HFF-Myc (cell line): ENCODE measurements around the gene DEF6.

Experiments used
- DNase-seq: peaks from one replicate; pipeline ENCODE4 v3.0.0-alpha.2; 2011; ENCODE audit warnings: low read depth; ENCODE audit errors: extremely low read depth
- H3K4me3 ChIP-seq: replicated peaks from 2 replicates; pipeline ENCODE4 v1.5.1; 2011; ENCODE audit warnings: low read depth, mild to moderate bottlenecking, control low read depth, low read length
- CTCF ChIP-seq: IDR thresholded peaks from 2 replicates; pipeline ENCODE4 v1.5.1; 2012; ENCODE audit warnings: mild to moderate bottlenecking, low read depth, low read length, control low read depth; ENCODE audit errors: missing control alignments

The DEF6 gene

GRCh38 chr6:35297601-35298481 is at the start of gene DEF6:
DEF6 (plus strand) TSS chr6:35297818; CDS start chr6:35297857, 39 bp downstream.
- peak within 1 kb of the TSS; percentile 56 for H3K4me3 ChIP-seq
- peak; percentile 86 for TF ChIP-seq CTCF
- peak; percentile 65 for DNase-seq

- H3K4me3 ChIP-seq, result no peak overlapping the region
- TF ChIP-seq CTCF, result no peak
- DNase-seq, result no peak
Observed at GRCh38 chr6:35248300-35248699, 49.3 kb upstream of the DEF6 start.

- TF ChIP-seq CTCF, result no peak
- H3K4me3 ChIP-seq, result no peak overlapping the region
- no peak for DNase-seq
Observed at GRCh38 chr6:35248965-35249364, 48.7 kb upstream of the DEF6 start.

- TF ChIP-seq CTCF, result no peak
- DNase-seq, result no peak
- no peak overlapping the region for H3K4me3 ChIP-seq
Observed at GRCh38 chr6:35251949-35252348, 45.7 kb upstream of the DEF6 start.

GRCh38 chr6:35253249-35253648 is 44.4 kb upstream of the DEF6 start:
- TF ChIP-seq CTCF, result no peak
- no peak overlapping the region for H3K4me3 ChIP-seq
- no peak for DNase-seq

- TF ChIP-seq CTCF, result no peak
- no peak for DNase-seq
- H3K4me3 ChIP-seq, result peak overlapping the region; percentile 61
Observed at GRCh38 chr6:35258336-35258735, 39.3 kb upstream of the DEF6 start.
